ENCODE data around the gene DEK.

DNA sequence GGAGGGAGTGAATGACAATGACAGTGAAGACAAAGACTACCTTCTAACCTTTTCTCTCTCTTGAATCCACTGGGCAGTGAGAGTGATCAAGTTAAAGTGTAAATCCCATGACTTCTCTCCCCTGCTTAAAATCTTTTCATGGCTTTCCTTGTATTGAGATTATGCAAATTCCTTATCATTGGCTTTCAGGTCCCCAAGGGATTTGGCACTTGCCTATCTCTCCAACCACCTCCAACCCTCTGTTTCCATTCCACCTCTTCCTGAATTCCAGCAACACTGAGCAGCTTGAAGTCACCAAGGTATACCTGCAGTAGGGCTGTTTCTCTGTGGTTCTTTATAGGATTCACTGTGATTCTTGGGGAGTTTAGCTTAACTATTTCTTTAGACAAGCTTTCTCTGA, 48.0 kb upstream of the DEK start:
- TF ChIP-seq EZH2phosphoT487 (IDR thresholded peaks at IDR 0.05; ENCODE audit: insufficient read depth, low read depth) (no peak), EZH2 (IDR thresholded peaks at IDR 0.05; ENCODE audit: insufficient read depth, poor library complexity, severe bottlenecking) (no peak)
